Transverse colon (tissue), 4 donors: ENCODE measurements around the gene EIF5AL1.

Experiments
- POLR2A ChIP-seq: fragments of 450-650 bp; IDR thresholded peaks from one replicate; pipeline ENCODE4 v1.6.1; 2016; ENCODE audit warnings: antibody characterized with exemption, mild to moderate bottlenecking, moderate library complexity
- POLR2AphosphoS5 ChIP-seq, 3 donors: sonication (generic); formaldehyde crosslinking; IDR thresholded peaks; one replicate each; pipeline ENCODE4 v1.6.1; 2016; ENCODE audit warnings: antibody characterized with exemption in 3 of 3
- TF ChIP-seq, protein P1 (sequence below), 5 experiments: fragments of 200-600 bp in 3 of 5; fragments of 450-650 bp in 2 of 5; sonication (generic) in 3 of 5; IDR thresholded peaks; 1 replicate in 2 of 5; 2 replicates in 3 of 5; pipeline ENCODE4 v1.5.1; 2016 to 2017; ENCODE audit warnings: antibody characterized with exemption in 5 of 5, inconsistent platforms in 3 of 5, mild to moderate bottlenecking in 2 of 5, moderate library complexity in 1 of 5

DNA sequence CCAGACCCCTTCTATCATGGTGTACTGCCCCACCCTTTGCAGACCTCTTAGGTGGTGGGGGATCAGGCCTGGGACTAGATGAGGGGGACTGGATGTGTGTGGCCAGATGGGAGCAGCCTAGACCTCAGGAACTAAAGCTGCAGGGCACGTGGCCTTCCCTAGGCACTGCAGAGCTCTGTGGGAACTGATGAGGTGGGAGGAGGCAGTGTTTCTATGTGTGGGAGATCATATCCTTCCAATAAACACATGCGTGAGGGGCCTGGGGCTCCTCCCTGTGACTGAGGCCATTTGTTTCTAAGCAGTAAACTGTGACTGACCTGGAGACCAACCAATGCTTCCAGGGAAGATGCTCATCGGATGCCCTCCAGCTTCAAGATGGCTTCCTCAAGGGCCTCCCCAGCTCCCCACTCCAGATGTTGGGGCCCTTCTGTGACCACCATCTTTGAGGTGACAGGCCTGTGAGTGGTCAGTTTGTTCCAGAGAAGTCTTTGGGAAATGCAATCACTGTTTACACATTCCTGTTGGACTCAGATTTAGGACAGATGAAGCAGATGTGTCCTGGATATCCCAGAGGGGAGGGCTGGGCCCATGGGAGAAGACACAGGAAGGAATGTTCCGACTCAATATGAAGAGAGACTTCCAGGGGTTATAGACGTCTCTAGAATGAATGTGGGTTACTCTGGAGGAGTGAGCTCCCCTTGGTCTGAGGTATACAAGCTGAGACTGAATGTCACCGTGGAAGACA is 43.3 kb upstream of the EIF5AL1 start:
- TF ChIP-seq POLR2A (no peak), POLR2AphosphoS5 (IDR thresholded peaks at IDR 0.05) (no peak)
- TF ChIP-seq, protein P1, sequence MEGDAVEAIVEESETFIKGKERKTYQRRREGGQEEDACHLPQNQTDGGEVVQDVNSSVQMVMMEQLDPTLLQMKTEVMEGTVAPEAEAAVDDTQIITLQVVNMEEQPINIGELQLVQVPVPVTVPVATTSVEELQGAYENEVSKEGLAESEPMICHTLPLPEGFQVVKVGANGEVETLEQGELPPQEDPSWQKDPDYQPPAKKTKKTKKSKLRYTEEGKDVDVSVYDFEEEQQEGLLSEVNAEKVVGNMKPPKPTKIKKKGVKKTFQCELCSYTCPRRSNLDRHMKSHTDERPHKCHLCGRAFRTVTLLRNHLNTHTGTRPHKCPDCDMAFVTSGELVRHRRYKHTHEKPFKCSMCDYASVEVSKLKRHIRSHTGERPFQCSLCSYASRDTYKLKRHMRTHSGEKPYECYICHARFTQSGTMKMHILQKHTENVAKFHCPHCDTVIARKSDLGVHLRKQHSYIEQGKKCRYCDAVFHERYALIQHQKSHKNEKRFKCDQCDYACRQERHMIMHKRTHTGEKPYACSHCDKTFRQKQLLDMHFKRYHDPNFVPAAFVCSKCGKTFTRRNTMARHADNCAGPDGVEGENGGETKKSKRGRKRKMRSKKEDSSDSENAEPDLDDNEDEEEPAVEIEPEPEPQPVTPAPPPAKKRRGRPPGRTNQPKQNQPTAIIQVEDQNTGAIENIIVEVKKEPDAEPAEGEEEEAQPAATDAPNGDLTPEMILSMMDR (IDR thresholded peaks at IDR 0.05), result no peak
